BE2C (cell line): ENCODE results near the gene FASTKD3.

Experiments used
- DNase-seq: peaks from one replicate; pipeline ENCODE4 v3.0.0-alpha.2; 2020
- H3K27me3 ChIP-seq: fragments of 250-450 bp; sonication (Bioruptor Pico); 2 replicates; pipeline ENCODE4 v1.5.1; 2020; ENCODE audit warnings: mild to moderate bottlenecking
- H3K36me3 ChIP-seq: fragments of 250-450 bp; sonication (Bioruptor Pico); 2 replicates; pipeline ENCODE4 v1.5.1; 2020; ENCODE audit warnings: mild to moderate bottlenecking
- H3K4me1 ChIP-seq: fragments of 250-450 bp; sonication (Bioruptor Pico); 2 replicates; pipeline ENCODE4 v1.5.1; 2020
- H3K4me3 ChIP-seq: 2 replicates; pipeline ENCODE4 v1.5.1; 2011; ENCODE audit warnings: low read depth, low read length
- H3K9me3 ChIP-seq: fragments of 250-450 bp; sonication (Bioruptor Pico); 2 replicates; pipeline ENCODE4 v1.5.1; 2020
- TF ChIP-seq, protein P1 (sequence below): IDR thresholded peaks from 2 replicates; pipeline ENCODE4 v1.5.1; 2012; ENCODE audit warnings: mild to moderate bottlenecking, low read depth, low read length

The FASTKD3 gene

DNA sequence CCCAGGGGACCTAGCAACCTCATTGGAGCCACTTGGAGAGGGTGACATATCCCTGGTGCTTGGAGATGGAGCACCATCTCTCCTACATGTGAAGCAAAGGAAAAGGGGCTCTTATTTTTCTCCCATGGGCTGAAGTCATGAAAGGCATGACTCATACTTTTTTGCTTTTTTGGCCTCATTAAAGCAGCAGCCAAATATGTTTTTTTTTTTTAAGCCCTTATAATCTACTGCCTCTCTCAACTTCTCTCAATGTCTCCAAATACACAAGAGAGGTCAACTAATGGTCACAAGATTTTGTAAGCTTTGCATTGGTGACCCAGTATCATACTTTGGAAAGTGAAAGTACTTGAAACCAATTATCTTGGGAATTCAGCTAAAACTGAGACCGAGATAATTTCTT is 16.3 kb downstream of the FASTKD3 start:
- H3K9me3 ChIP-seq, result no peaks in the 10 kb centered on the region; the same call in 1 of the 2 replicates
- H3K27me3 ChIP-seq, result peaks cover 4% of the 10 kb centered on the region; the same call in 1 of the 2 replicates
- no peak for DNase-seq
- no peaks in the 10 kb centered on the region for H3K36me3 ChIP-seq
- H3K4me3 ChIP-seq, result no peak overlapping the region
- H3K4me1 ChIP-seq, result no peaks in the 10 kb centered on the region; the same call in 1 of the 2 replicates
- TF ChIP-seq, protein P1, sequence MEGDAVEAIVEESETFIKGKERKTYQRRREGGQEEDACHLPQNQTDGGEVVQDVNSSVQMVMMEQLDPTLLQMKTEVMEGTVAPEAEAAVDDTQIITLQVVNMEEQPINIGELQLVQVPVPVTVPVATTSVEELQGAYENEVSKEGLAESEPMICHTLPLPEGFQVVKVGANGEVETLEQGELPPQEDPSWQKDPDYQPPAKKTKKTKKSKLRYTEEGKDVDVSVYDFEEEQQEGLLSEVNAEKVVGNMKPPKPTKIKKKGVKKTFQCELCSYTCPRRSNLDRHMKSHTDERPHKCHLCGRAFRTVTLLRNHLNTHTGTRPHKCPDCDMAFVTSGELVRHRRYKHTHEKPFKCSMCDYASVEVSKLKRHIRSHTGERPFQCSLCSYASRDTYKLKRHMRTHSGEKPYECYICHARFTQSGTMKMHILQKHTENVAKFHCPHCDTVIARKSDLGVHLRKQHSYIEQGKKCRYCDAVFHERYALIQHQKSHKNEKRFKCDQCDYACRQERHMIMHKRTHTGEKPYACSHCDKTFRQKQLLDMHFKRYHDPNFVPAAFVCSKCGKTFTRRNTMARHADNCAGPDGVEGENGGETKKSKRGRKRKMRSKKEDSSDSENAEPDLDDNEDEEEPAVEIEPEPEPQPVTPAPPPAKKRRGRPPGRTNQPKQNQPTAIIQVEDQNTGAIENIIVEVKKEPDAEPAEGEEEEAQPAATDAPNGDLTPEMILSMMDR, result no peak

DNA sequence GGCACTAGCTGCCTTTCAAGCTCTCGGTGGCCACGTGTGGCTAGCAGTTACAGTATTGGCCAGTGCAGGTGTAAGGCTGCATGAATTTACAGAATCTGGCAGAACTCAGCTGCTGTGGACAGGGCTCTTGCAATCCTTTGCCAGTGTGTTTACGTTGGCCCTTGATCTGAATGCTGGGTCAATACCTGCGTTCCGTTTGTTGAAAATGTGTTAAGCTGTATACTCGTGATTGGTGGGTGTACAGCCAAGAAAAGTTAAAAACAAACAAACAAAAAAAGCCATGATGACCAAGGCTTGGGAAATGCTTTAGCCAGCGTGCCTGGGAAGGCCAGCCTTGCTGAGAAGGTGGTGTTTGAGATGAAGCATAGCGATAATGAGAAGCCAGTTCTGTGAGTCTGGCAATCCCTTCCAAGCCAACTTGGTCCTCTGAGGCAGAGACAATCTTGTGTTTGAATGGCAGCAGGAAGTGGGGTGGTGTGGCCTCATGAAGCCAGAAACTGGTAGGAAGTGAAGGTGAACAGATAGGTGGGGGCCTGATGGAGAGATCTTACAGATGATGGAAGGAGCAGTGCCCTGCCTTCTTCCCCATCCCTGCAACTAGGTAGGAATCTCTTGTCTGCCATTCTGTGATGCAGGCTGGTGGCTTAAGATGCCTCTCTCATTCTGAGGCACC is 17.1 kb downstream of the FASTKD3 start:
- H3K4me1 ChIP-seq, result no peaks in the 10 kb centered on the region; the same call in 1 of the 2 replicates
- TF ChIP-seq, protein P1, result no peak
- H3K27me3 ChIP-seq, result peaks cover 4% of the 10 kb centered on the region
- DNase-seq, result no peak
- no peaks in the 10 kb centered on the region; the same call in 1 of the 2 replicates for H3K9me3 ChIP-seq
- no peaks in the 10 kb centered on the region for H3K36me3 ChIP-seq
- no peak overlapping the region for H3K4me3 ChIP-seq

DNA sequence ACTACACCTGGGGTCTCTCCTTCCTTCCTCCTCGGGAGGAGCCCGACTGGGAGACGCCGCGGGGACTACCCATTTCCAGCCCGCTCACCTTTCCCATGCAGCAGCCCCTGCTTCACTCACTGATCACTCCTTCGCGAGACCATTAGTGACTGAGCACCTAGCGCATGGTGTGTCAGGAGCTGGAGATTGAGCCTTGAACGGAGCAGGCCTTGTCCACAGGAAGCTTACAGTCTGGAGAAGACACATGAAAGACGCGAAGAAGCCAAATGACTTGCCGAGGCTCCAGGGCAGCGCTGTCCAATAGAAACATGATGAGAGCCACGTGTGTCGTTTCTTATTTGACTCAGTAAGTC is 17.6 kb downstream of the FASTKD3 start:
- Histone ChIP-seq H3K4me3 (peak overlapping the region; percentile 58), H3K27me3 (peaks cover 4% of the 10 kb centered on the region), H3K36me3 (no peaks in the 10 kb centered on the region), H3K9me3 (no peaks in the 10 kb centered on the region; the same call in 1 of the 2 replicates), H3K4me1 (no peaks in the 10 kb centered on the region; the same call in 1 of the 2 replicates)
- TF ChIP-seq, protein P1, result no peak
- no peak for DNase-seq

DNA sequence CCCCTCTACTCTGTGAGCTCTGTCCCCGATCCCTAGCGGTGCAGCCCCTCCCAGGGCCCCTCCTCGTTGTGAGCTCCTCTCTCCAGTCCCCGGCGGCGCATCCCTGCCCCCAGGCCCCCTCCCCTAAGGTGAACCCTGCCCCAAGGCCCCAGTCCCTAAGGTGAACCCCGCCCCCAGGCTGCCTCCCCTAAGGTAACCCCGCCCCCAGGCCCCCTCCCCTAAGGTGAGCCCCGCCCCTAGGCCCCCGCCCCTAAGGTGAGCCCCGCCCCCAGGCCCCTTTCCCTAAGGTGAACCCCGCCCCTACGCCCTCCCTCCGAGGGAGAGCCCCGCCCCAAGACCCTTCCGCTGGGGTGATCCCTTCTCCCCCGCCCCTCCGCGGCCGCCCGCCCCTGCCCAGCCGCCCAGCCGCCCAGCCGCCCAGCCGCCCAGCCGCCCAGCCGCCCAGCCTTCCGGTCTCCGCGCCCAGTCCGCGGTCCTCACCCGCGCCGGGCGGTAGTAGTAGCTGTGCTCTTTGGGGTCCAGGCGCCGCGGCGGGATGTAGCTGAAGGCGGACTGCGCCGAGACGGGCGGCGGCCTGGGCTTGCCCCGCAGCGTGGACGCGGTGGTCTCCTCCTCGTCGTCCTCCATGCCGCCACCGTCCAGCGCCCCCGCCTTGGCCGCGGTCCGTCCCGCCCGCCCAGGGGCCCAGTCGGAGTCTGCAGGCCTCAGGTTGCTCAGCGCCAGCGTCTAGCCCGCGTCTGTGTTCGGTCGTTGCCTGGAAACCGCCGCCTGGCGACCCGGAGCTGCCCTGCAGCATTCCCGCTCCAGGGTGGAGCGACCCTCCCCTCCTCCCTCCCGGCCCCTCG is 18.2 kb downstream of the FASTKD3 start, which contains the start of gene CFAP90:
Gene CFAP90 (minus strand): TSS at position 739 of the 845 bp plus-strand sequence. CDS start 112 bp downstream, at position 627.
- peak; percentile 78 for DNase-seq
- Histone ChIP-seq H3K4me3 (peak within 1 kb of the TSS; percentile 58), H3K27me3 (peaks cover 4% of the 10 kb centered on the region), H3K4me1 (no peaks in the 10 kb centered on the region; the same call in 1 of the 2 replicates), H3K9me3 (no peaks in the 10 kb centered on the region; the same call in 1 of the 2 replicates), H3K36me3 (no peaks in the 10 kb centered on the region)
- TF ChIP-seq, protein P1, result peak; percentile 41

DNA sequence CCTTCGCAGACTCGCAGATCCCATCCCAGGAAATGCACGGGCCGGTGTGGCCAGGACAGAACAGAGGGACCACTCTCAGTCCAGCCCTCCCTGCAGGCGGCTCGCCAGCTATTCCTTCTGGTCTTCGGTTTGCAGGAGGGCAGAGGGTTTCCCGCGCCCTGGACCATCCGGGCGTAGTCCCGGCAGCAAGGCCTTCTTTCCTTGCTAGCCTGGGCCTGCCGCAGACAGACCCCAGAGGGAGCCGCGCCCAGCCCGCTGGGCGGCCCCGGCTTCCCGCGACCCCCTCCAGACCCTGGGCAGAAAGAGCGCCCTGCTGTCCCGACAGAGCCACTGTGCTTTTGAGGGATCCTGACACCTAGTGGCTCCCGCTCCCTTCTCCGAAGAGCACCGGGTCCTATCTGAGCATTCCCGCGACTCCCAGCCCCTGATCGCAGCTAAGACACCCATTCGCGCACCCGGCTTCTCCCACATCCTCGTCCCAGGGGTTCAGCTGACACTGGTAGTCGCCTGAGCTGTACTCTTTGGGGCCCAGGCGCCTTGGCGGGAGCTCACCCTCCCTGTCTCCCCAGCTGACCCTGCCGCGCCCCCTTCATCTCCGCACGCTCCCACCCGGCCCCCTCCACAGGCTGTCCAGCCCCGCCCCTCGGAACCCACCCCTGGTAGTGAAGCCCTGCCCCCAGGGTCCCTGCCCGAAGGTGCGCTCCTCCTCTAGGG is 19.0 kb downstream of the FASTKD3 start:
- Histone ChIP-seq H3K4me3 (peak overlapping the region; percentile 41), H3K9me3 (no peaks in the 10 kb centered on the region; the same call in 1 of the 2 replicates), H3K27me3 (peaks cover 4% of the 10 kb centered on the region), H3K4me1 (no peaks in the 10 kb centered on the region; the same call in 1 of the 2 replicates), H3K36me3 (no peaks in the 10 kb centered on the region)
- TF ChIP-seq, protein P1, result peak; percentile 32; the same call in 1 of the 2 replicates
- DNase-seq, result peak; percentile 37
